Esophagus squamous epithelium (tissue), 4 donors: ENCODE results near the gene ANAPC10.

Experiments
- POLR2A ChIP-seq, 4 donors: fragments of 450-650 bp; IDR thresholded peaks; one replicate each; pipeline ENCODE4 v1.6.1; 2017; ENCODE audit warnings: antibody characterized with exemption in 4 of 4, mild to moderate bottlenecking in 4 of 4, moderate library complexity in 3 of 4
- TF ChIP-seq, protein P1 (sequence below), 6 experiments: fragments of 450-650 bp in 4 of 6; fragments of 200-600 bp in 2 of 6; sonication (generic) in 2 of 6; IDR thresholded peaks; one replicate each; pipeline ENCODE4 v1.5.1; 2016 to 2019; ENCODE audit warnings: antibody characterized with exemption in 6 of 6, mild to moderate bottlenecking in 4 of 6, moderate library complexity in 4 of 6

DNA sequence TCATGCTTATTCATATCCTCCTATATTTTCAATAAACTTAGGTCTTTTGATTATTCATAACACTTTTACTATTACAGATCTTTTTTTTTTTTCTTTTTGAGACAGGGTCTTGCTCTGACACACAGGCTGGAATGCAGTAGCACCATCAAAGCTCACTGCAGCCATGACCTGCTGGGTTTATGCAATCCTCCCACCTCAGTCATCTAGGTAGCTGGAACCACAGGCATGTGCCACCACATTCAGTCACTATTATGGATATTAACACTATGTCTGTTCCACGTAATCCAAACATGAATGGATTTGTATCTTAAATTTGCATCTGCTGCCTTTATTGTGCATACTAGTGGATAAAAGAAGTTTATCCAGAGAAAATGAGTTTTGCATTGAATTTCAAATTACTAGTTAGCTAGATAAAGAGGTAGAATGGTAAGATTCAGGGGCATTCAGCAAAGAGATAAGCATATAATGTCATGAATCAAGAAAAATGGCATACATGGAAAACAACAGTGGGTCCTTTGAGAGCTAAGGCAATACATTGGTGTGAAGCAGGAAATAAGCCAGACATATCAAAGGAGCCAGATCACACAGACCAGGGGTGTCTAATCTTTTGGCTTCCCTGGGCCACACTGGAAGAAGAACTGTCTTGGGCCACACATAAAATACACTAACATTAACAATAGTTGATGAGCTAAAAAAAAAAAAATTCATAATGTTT is 13.9 kb downstream of the ANAPC10 start:
- TF ChIP-seq, protein P1, sequence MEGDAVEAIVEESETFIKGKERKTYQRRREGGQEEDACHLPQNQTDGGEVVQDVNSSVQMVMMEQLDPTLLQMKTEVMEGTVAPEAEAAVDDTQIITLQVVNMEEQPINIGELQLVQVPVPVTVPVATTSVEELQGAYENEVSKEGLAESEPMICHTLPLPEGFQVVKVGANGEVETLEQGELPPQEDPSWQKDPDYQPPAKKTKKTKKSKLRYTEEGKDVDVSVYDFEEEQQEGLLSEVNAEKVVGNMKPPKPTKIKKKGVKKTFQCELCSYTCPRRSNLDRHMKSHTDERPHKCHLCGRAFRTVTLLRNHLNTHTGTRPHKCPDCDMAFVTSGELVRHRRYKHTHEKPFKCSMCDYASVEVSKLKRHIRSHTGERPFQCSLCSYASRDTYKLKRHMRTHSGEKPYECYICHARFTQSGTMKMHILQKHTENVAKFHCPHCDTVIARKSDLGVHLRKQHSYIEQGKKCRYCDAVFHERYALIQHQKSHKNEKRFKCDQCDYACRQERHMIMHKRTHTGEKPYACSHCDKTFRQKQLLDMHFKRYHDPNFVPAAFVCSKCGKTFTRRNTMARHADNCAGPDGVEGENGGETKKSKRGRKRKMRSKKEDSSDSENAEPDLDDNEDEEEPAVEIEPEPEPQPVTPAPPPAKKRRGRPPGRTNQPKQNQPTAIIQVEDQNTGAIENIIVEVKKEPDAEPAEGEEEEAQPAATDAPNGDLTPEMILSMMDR (IDR thresholded peaks at IDR 0.05): no peak
- TF ChIP-seq POLR2A (IDR thresholded peaks at IDR 0.05): no peak
